H1 (cell line): Measurements from ENCODE around the gene EEF1AKMT3. TPM values are rescaled to one million over a fixed set of nuclear protein-coding genes. Genes with fewer than 3 reads are reported as not detected.
A peak's percentile ranks its signal among the peaks of the same experiment; 100 is the strongest.

ENCODE experiments used
- CTCF ChIA-PET: fragments of 300-600 bp; sonication (Branson Sonifier 250); formaldehyde crosslinking; loops from one replicate; lab custom pipeline; 2021; ENCODE audit not compliant: partially characterized antibody; lab: Charles Lee
- POLR2A ChIA-PET: fragments of 300-600 bp; sonication (Branson Sonifier 250); formaldehyde crosslinking; loops from one replicate; lab custom pipeline; 2021; ENCODE audit warnings: inconsistent platforms; ENCODE audit not compliant: partially characterized antibody; lab: Charles Lee
- DNase-seq, 2 experiments: peaks; one replicate each; pipeline versions ENCODE4 v3.0.0 to v3.0.0-alpha.2; 2010 to 2022; ENCODE audit warnings: low spot score in 2 of 2, low read depth in 1 of 2, mixed read lengths in 1 of 2
- FAIRE-seq: peaks from 2 replicates; lab custom pipeline; 2011; peaks lifted over from hg19 to GRCh38; lab: Jason Lieb, UNC
- H2AFZ ChIP-seq: 2 replicates; pipeline ENCODE4 v1.8.1; 2012; ENCODE audit warnings: low read length, inconsistent platforms
- H2AK5ac ChIP-seq: 2 replicates; pipeline ENCODE4 v1.6.1; 2013; ENCODE audit warnings: low read depth, low read length
- H2BK120ac ChIP-seq: replicated peaks from 2 replicates; pipeline ENCODE3; 2013; ENCODE audit warnings: low read depth, low read length, inconsistent platforms
- H2BK12ac ChIP-seq: 2 replicates; pipeline ENCODE4 v1.6.1; 2013; ENCODE audit warnings: low read depth, low read length
- H2BK15ac ChIP-seq: 2 replicates; pipeline ENCODE4 v1.6.1; 2013; ENCODE audit warnings: low read length
- H2BK20ac ChIP-seq: 2 replicates; pipeline ENCODE4 v1.6.1; 2013; ENCODE audit warnings: low read length
- H2BK5ac ChIP-seq: 2 replicates; pipeline ENCODE4 v1.6.1; 2013; ENCODE audit warnings: low read depth, low read length
- H3K14ac ChIP-seq: 2 replicates; pipeline ENCODE4 v1.6.1; 2013; ENCODE audit warnings: inconsistent platforms; ENCODE audit not compliant: insufficient read length
- H3K18ac ChIP-seq: 2 replicates; pipeline ENCODE4 v1.6.1; 2013; ENCODE audit warnings: low read length; ENCODE audit errors: extremely low read depth
- H3K23ac ChIP-seq: 2 replicates; pipeline ENCODE4 v1.6.1; 2013; ENCODE audit warnings: inconsistent platforms; ENCODE audit not compliant: insufficient read length
- H3K23me2 ChIP-seq: 2 replicates; pipeline ENCODE4 v1.6.1; 2013; ENCODE audit warnings: low read depth, low read length
- H3K27ac ChIP-seq: 2 replicates; pipeline ENCODE4 v1.6.1; 2011; ENCODE audit warnings: low read depth, low read length, inconsistent platforms
- H3K27me3 ChIP-seq, 4 experiments: replicated peaks in 1 of 4; 1 replicate in 1 of 4; 2 replicates in 3 of 4; pipeline versions ENCODE4 v1.6.1 to v1.8.1; 2011 to 2013; ENCODE audit warnings: low read length in 3 of 4, mild to moderate bottlenecking in 3 of 4, inconsistent platforms in 2 of 4, mixed read lengths in 2 of 4, moderate library complexity in 1 of 4; ENCODE audit not compliant: control insufficient read depth in 3 of 4, insufficient read depth in 3 of 4; ENCODE audit errors: extremely low read depth in 1 of 4
- H3K36me3 ChIP-seq, 4 experiments: 2 replicates each; pipeline versions ENCODE4 v1.6.1 to v1.8.1; 2011 to 2013; ENCODE audit warnings: mild to moderate bottlenecking in 4 of 4, low read length in 3 of 4, moderate library complexity in 2 of 4, control low read depth in 1 of 4, inconsistent platforms in 1 of 4; ENCODE audit not compliant: insufficient read depth in 4 of 4, control insufficient read depth in 2 of 4
- H3K4ac ChIP-seq: replicated peaks from 2 replicates; pipeline ENCODE3; 2013; ENCODE audit warnings: low read length, low read depth, mixed read lengths, inconsistent platforms; ENCODE audit not compliant: insufficient read length
- H3K4me1 ChIP-seq, 4 experiments: replicated peaks in 1 of 4; 1 replicate in 1 of 4; 2 replicates in 3 of 4; pipeline versions ENCODE4 v1.6.1 to v1.8.1; 2011 to 2013; ENCODE audit warnings: low read length in 3 of 4, inconsistent platforms in 2 of 4, mixed read lengths in 1 of 4; ENCODE audit not compliant: insufficient read depth in 4 of 4, control insufficient read depth in 3 of 4
- H3K4me2 ChIP-seq, 2 experiments: 2 replicates each; pipeline versions ENCODE4 v1.6.1 to v1.8.1; 2011 to 2013; ENCODE audit warnings: low read depth in 2 of 2, low read length in 2 of 2, control low read depth in 1 of 2, inconsistent platforms in 1 of 2, mild to moderate bottlenecking in 1 of 2; ENCODE audit not compliant: insufficient read depth in 1 of 2
- H3K4me3 ChIP-seq, 4 experiments: fragments of 200-600, 300-600 bp in 1 of 4; sonication (generic), shearing (Covaris generic), sonication (Bioruptor Twin) in 1 of 4; 2 replicates each; pipeline versions ENCODE4 v1.5.1 to v1.8.1; 2011 to 2016; ENCODE audit warnings: low read length in 4 of 4, low read depth in 3 of 4, control low read depth in 2 of 4, inconsistent platforms in 2 of 4, mild to moderate bottlenecking in 2 of 4, mixed read lengths in 1 of 4, moderate library complexity in 1 of 4; ENCODE audit not compliant: insufficient read depth in 2 of 4; ENCODE audit errors: extremely low read depth in 1 of 4
- H3K56ac ChIP-seq: replicated peaks from 2 replicates; pipeline ENCODE3; 2013; ENCODE audit warnings: low read depth, mild to moderate bottlenecking, mixed read lengths, low read length, inconsistent platforms; ENCODE audit not compliant: insufficient read length
- H3K79me1 ChIP-seq: 2 replicates; pipeline ENCODE4 v1.6.1; 2013; ENCODE audit warnings: low read depth, low read length, control low read depth
- H3K79me2 ChIP-seq, 2 experiments: 2 replicates each; pipeline versions ENCODE4 v1.6.1 to v1.8.1; 2012 to 2013; ENCODE audit warnings: low read length in 2 of 2, mild to moderate bottlenecking in 2 of 2, inconsistent platforms in 1 of 2; ENCODE audit not compliant: insufficient read depth in 2 of 2, control insufficient read depth in 1 of 2
- H3K9ac ChIP-seq, 4 experiments: replicated peaks in 1 of 4; 1 replicate in 1 of 4; 2 replicates in 3 of 4; pipeline versions ENCODE4 v1.6.1 to v1.8.1; 2011 to 2013; ENCODE audit warnings: low read depth in 3 of 4, low read length in 3 of 4, control low read depth in 2 of 4, mild to moderate bottlenecking in 2 of 4, moderate library complexity in 2 of 4, inconsistent platforms in 1 of 4; ENCODE audit errors: extremely low read depth in 1 of 4
- H3K9me3 ChIP-seq, 2 experiments: 2 replicates each; pipeline versions ENCODE4 v1.6.1 to v1.8.1; 2012 to 2013; ENCODE audit warnings: mild to moderate bottlenecking in 2 of 2, moderate library complexity in 2 of 2, control low read depth in 1 of 2, inconsistent platforms in 1 of 2, low read depth in 1 of 2, low read length in 1 of 2, mixed read lengths in 1 of 2; ENCODE audit not compliant: insufficient read depth in 2 of 2
- H4K20me1 ChIP-seq, 2 experiments: replicated peaks in 1 of 2; 2 replicates each; pipeline versions ENCODE3 to v1.8.1; 2011 to 2013; ENCODE audit warnings: inconsistent platforms in 2 of 2, low read length in 2 of 2, mild to moderate bottlenecking in 1 of 2; ENCODE audit not compliant: insufficient read depth in 2 of 2, control insufficient read depth in 1 of 2
- H4K5ac ChIP-seq: 2 replicates; pipeline ENCODE4 v1.6.1; 2013; ENCODE audit warnings: low read length, low read depth, mixed read lengths, inconsistent platforms; ENCODE audit not compliant: insufficient read length
- H4K8ac ChIP-seq: 2 replicates; pipeline ENCODE4 v1.8.0; 2013; ENCODE audit warnings: mild to moderate bottlenecking, moderate library complexity, low read length, inconsistent platforms; ENCODE audit not compliant: insufficient read depth; ENCODE audit errors: extremely low read depth
- H4K91ac ChIP-seq: replicated peaks from 2 replicates; pipeline ENCODE3; 2013; ENCODE audit warnings: low read length, mixed read lengths, inconsistent platforms; ENCODE audit not compliant: insufficient read length
- ATF3 ChIP-seq: IDR thresholded peaks from 2 replicates; pipeline ENCODE4 v1.6.1; 2011; ENCODE audit warnings: low read depth, mild to moderate bottlenecking, low read length; ENCODE audit not compliant: insufficient read depth
- BRCA1 ChIP-seq: IDR thresholded peaks from 2 replicates; pipeline ENCODE4 v1.6.1; 2012; ENCODE audit warnings: low read depth, low read length, improper control_type of control experiment
- CBX8 ChIP-seq: fragments of 300-800, 300-1000 bp; sonication (generic); IDR thresholded peaks from 2 replicates; pipeline ENCODE4 v1.7.1; 2016; ENCODE audit warnings: low read depth, low read length, borderline replicate concordance
- CEBPB ChIP-seq: IDR thresholded peaks from 2 replicates; pipeline ENCODE4 v1.6.1; 2012; ENCODE audit warnings: low read depth, low read length
- CHD2 ChIP-seq: IDR thresholded peaks from 2 replicates; pipeline ENCODE4 v1.6.1; 2012; ENCODE audit warnings: low read length, improper control_type of control experiment
- CREB1 ChIP-seq: IDR thresholded peaks from 2 replicates; pipeline ENCODE4 v1.6.1; 2012; ENCODE audit warnings: inconsistent platforms
- HDAC6 ChIP-seq: IDR thresholded peaks from one replicate; pipeline ENCODE4 v1.7.1; 2012; ENCODE audit warnings: low read depth, mild to moderate bottlenecking, inconsistent platforms, low read length, moderate library complexity
- JUN ChIP-seq: IDR thresholded peaks from 2 replicates; pipeline ENCODE4 v1.6.1; 2011; ENCODE audit warnings: low read depth, mild to moderate bottlenecking, improper control_type of control experiment, low read length
- POU5F1 ChIP-seq: IDR thresholded peaks from 2 replicates; pipeline ENCODE4 v1.6.1; 2011; ENCODE audit warnings: low read depth, mild to moderate bottlenecking, low read length, moderate library complexity
- SAP30 ChIP-seq: fragments of 300-600 bp; sonication (generic); IDR thresholded peaks from 2 replicates; pipeline ENCODE4 v1.7.1; 2012; ENCODE audit warnings: low read length, moderate library complexity, mild to moderate bottlenecking, inconsistent platforms; ENCODE audit not compliant: insufficient read depth, insufficient replicate concordance
- SIX5 ChIP-seq: IDR thresholded peaks from 2 replicates; pipeline ENCODE4 v1.6.1; 2011; ENCODE audit warnings: mild to moderate bottlenecking, low read depth, low read length
- WGBS, 2 experiments: shearing (Covaris generic) in 1 of 2; methylation state at CpG; one replicate each; pipeline versions ENCODE4 v1.1.6 to v1.1.7; 2013 to 2015; ENCODE audit warnings: low lambda C conversion rate in 2 of 2, mixed read lengths in 2 of 2, inconsistent platforms in 1 of 2, low coverage in 1 of 2, missing lambda C conversion rate in 1 of 2; ENCODE audit not compliant: insufficient replicate concordance in 2 of 2, insufficient coverage in 1 of 2, insufficient read length in 1 of 2; ENCODE audit errors: extremely low coverage in 1 of 2, missing lambda C conversion rate in 1 of 2; 5-methylcytosine and 5-hydroxymethylcytosine counted together
- polyA plus RNA-seq, 7 experiments: library from polyadenylated mRNA; depleted of rRNA in 3 of 7; stranded (reverse) in 5 of 7; unstranded in 2 of 7; fragments of >200 nt in 5 of 7; fragments of 200-250 nt in 2 of 7; gene quantifications; 1 replicate in 5 of 7; 2 replicates in 1 of 7; 4 replicates in 1 of 7; pipeline versions ENCODE4 v1.2.1 to v1.2.3, GENCODE V29; 2011 to 2013; ENCODE audit warnings: missing spikeins in 2 of 7, mixed read lengths in 2 of 7
- total RNA-seq: library from RNA; stranded (reverse); fragmentation: NEBNext Ultra II Directional; extraction: Animal tissue kit (Norgen Biotek cat#: 25700); gene quantifications from 2 replicates; pipeline ENCODE4 v1.2.1, GENCODE V29; 2021

The EEF1AKMT3 gene
- total and polyA plus RNA-seq, 2 of the 8 experiments (the other 6 are each of a cell fraction or from before 2014, with no cell fraction given) = 3.1 to 4.4 TPM

GRCh38 chr12:57744194-57744776 lies 28.1 kb upstream of the EEF1AKMT3 start:
- peak in 1 of 2 experiments; percentile 78 for DNase-seq
- no peak overlapping the region for H2BK120ac ChIP-seq
- peaks cover 12 to 27% (median 24%) of the 10 kb centered on the region in 4 experiments for H3K27me3 ChIP-seq
- ChIA-PET POLR2A (interaction anchor here (0.9 to 4.4 kb wide), 26 partner anchors 8 to 515 kb away, joined by 3 to 35 read pairs (median 5); partner anchors contain the start of genes ARHGEF25, CYP27B1, DCTN2 and EEF1AKMT3), CTCF (interaction anchor here (1.0 to 2.0 kb wide), 7 partner anchors 9 to 160 kb away, joined by 3 to 7 read pairs (median 5); no protein-coding TSS in a partner anchor)
- H3K79me2 ChIP-seq = no peaks in the 10 kb centered on the region
- no peaks in the 10 kb centered on the region for H3K9me3 ChIP-seq
- peak overlapping the region in 3 of 4 experiments; percentile 5 to 86 (median 83); a peak in 4 of 7 replicates for H3K9ac ChIP-seq
- peak overlapping the region; percentile 91 to 97 for H3K4me2 ChIP-seq
- no peak for FAIRE-seq
- no peak overlapping the region for H2BK20ac ChIP-seq
- peaks cover 4% of the 10 kb centered on the region for H3K23me2 ChIP-seq
- H2BK5ac ChIP-seq = peak overlapping the region; percentile 76; the same call in 1 of the 2 replicates
- peak overlapping the region; percentile 89 for H3K27ac ChIP-seq
- H4K5ac ChIP-seq = no peak overlapping the region
- peak overlapping the region; percentile 66 to 85 (median 74) for H3K4me3 ChIP-seq
- no peak overlapping the region for H3K56ac ChIP-seq
- H2AFZ ChIP-seq = peak overlapping the region; percentile 31; the same call in 1 of the 2 replicates
- H2AK5ac ChIP-seq = peak overlapping the region; percentile 25; the same call in 1 of the 2 replicates
- H3K4me1 ChIP-seq = peaks cover 0 to 11% (median 5%) of the 10 kb centered on the region in 4 experiments; a peak in 5 of 7 replicates
- no peak overlapping the region for H3K18ac ChIP-seq
- WGBS, 2 experiments = 32% methylated on average over 19 of the region's 21 CpGs; no CpG with 5 or more reads in 1 of the 2 experiments
- no peak overlapping the region for H3K14ac ChIP-seq
- H3K23ac ChIP-seq = no peak overlapping the region
- H4K91ac ChIP-seq = no peak overlapping the region
- H3K79me1 ChIP-seq = peaks cover 6% of the 10 kb centered on the region
- H2BK12ac ChIP-seq = peak overlapping the region; percentile 92; the same call in 1 of the 2 replicates
- H3K4ac ChIP-seq = no peak overlapping the region
- H4K8ac ChIP-seq = peak overlapping the region; percentile 66; the same call in 1 of the 2 replicates
- H4K20me1 ChIP-seq = peaks cover 0 to 2% of the 10 kb centered on the region in 2 experiments
- no peak overlapping the region for H2BK15ac ChIP-seq
- peaks cover 15 to 33% (median 27%) of the 10 kb centered on the region in 4 experiments for H3K36me3 ChIP-seq
- no peak for TF ChIP-seq BRCA1
- TF ChIP-seq SIX5 = no peak
- TF ChIP-seq POU5F1 = no peak
- no peak for TF ChIP-seq HDAC6
- TF ChIP-seq SAP30 = no peak
- TF ChIP-seq CBX8 = no peak
- TF ChIP-seq CHD2 = peak; percentile 4; the same call in 1 of the 2 replicates
- no peak for TF ChIP-seq ATF3
- peak; percentile 86; the same call in 1 of the 2 replicates for TF ChIP-seq CEBPB
- peak; percentile 98 for TF ChIP-seq CREB1
- TF ChIP-seq JUN = 0 out of 2 replicates have a peak, but pooled peaks have one; percentile 5
